ENCODE results near the gene SLC1A2.

SLC1A2 gene

GRCh38 chr11:35381709-35382322 is 37.5 kb downstream of the SLC1A2 start:
- TF ChIP-seq CTCF (IDR thresholded peaks at IDR 0.05; ENCODE audit: low read length, missing control alignments) = no peak

GRCh38 chr11:35380603-35381002 is 38.8 kb downstream of the SLC1A2 start:
- H3K4me3 ChIP-seq (replicated peaks; ENCODE audit: low read depth, low read length) = no peak overlapping the region
- DNase-seq (ENCODE audit: low read depth) = no peak
- TF ChIP-seq CTCF (IDR thresholded peaks at IDR 0.05; ENCODE audit: low read length, missing control alignments) = no peak

More at GRCh38 chr11:35381709-35382322, 37.5 kb downstream of the SLC1A2 start:
- no peak overlapping the region for H3K4me3 ChIP-seq (replicated peaks; ENCODE audit: low read depth, low read length)
- no peak for DNase-seq (ENCODE audit: low read depth)

GRCh38 chr11:35377262-35377661 is 42.1 kb downstream of the SLC1A2 start:
- no peak for TF ChIP-seq CTCF (IDR thresholded peaks at IDR 0.05; ENCODE audit: low read length, missing control alignments)
- DNase-seq (ENCODE audit: low read depth) = no peak
- H3K4me3 ChIP-seq (replicated peaks; ENCODE audit: low read depth, low read length) = no peak overlapping the region

- no peak for TF ChIP-seq CTCF (IDR thresholded peaks at IDR 0.05; ENCODE audit: low read length, missing control alignments)
- no peak for DNase-seq (ENCODE audit: low read depth)
- no peak overlapping the region for H3K4me3 ChIP-seq (replicated peaks; ENCODE audit: low read depth, low read length)
Observed at GRCh38 chr11:35376613-35377012, 42.7 kb downstream of the SLC1A2 start.

- no peak for DNase-seq (ENCODE audit: low read depth)
- no peak overlapping the region for H3K4me3 ChIP-seq (replicated peaks; ENCODE audit: low read depth, low read length)
- TF ChIP-seq CTCF (IDR thresholded peaks at IDR 0.05; ENCODE audit: low read length, missing control alignments) = no peak
Observed at GRCh38 chr11:35376118-35376510, 43.2 kb downstream of the SLC1A2 start.

- TF ChIP-seq CTCF (IDR thresholded peaks at IDR 0.05; ENCODE audit: low read length, missing control alignments) = no peak
- DNase-seq (ENCODE audit: low read depth) = no peak
- no peak overlapping the region for H3K4me3 ChIP-seq (replicated peaks; ENCODE audit: low read depth, low read length)
Observed at GRCh38 chr11:35375332-35376117, 43.8 kb downstream of the SLC1A2 start.

All from fibroblast of pulmonary artery (primary cell).